Measurements from ENCODE around the gene KCNAB1. TPM values are rescaled to one million over a fixed set of nuclear protein-coding genes. Genes with fewer than 3 reads are reported as not detected.
"Not testable (repeated sequence)": the region's sequence is repeated elsewhere in the genome, so short reads cannot be mapped to it uniquely, and the experiment has no call there.

The KCNAB1 gene
- total and polyA plus RNA-seq, 4 experiments from 2014 or later, result 0.40 to 0.58 TPM; not detected in 2

- H3K36me3 Mint-ChIP-seq; H3K27ac Mint-ChIP-seq; H3K4me3 Mint-ChIP-seq; H3K27ac ChIP-seq (ENCODE audit: low read depth, low read length); H3K4me1 ChIP-seq (ENCODE audit: insufficient read depth, low read length); H3K9me3 ChIP-seq (ENCODE audit: control insufficient read depth in 1 of 2, low read length in 2 of 2); H3K9me3 Mint-ChIP-seq; H3K27me3 ChIP-seq (ENCODE audit: insufficient read depth, low read length); H3K4me3 ChIP-seq (ENCODE audit: low read length in 2 of 2); DNase-seq; H3K36me3 ChIP-seq (ENCODE audit: insufficient read depth, low read length); intact Hi-C loops (cut with micrococcal nuclease); POLR2A ChIA-PET (ENCODE audit: partially characterized antibody); H3K4me1 Mint-ChIP-seq: not testable (repeated sequence)
- CTCF ChIA-PET (ENCODE audit: partially characterized antibody), result interaction anchor here (1.6 kb wide), 1 partner anchor 14 kb away, joined by 3 read pairs; no protein-coding TSS in a partner anchor
- H3K27me3 Mint-ChIP-seq, result peaks cover 12 to 16% of the 10 kb centered on the region in 2 donors
Measured at GRCh38 chr3:156231221-156231620, 110.8 kb downstream of the KCNAB1 start.

DNA sequence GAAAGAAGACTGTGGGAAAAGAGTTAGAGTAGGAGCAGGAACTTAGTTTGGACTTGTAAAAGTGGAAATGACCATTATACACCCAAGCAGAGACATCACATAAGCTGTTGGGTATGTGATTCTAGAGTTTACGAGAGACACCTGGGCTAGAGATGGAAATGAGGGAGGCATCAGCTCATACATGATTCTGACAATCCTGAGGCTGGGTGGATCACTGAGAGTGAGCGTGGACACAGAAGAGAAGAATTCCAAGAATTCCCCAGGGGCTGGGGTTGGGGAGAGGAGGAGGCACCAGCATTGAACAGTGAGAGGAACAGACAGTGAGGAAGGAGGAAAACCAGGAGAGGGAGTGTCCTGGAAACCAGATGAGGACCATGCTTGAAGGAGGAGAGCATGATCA lies 113.5 kb downstream of the KCNAB1 start:
- H3K27ac Mint-ChIP-seq, result no peak overlapping the region
- POLR2A ChIA-PET (ENCODE audit: partially characterized antibody), result no interaction called here
- CTCF ChIA-PET (ENCODE audit: partially characterized antibody), result no interaction called here
- Histone ChIP-seq H3K27ac (ENCODE audit: low read depth, low read length) (no peak overlapping the region), H3K4me1 (ENCODE audit: insufficient read depth, low read length) (no peaks in the 10 kb centered on the region), H3K4me3 (ENCODE audit: low read length in 2 of 2) (no peak overlapping the region), H3K9me3 (ENCODE audit: control insufficient read depth in 1 of 2, low read length in 2 of 2) (no peaks in the 10 kb centered on the region), H3K27me3 (ENCODE audit: insufficient read depth, low read length) (no peaks in the 10 kb centered on the region), H3K36me3 (ENCODE audit: insufficient read depth, low read length) (no peaks in the 10 kb centered on the region)
- H3K4me3 Mint-ChIP-seq, result no peak overlapping the region
- H3K36me3 Mint-ChIP-seq, result no peaks in the 10 kb centered on the region
- peaks cover 17 to 19% of the 10 kb centered on the region in 2 donors for H3K27me3 Mint-ChIP-seq
- no peaks in the 10 kb centered on the region for H3K4me1 Mint-ChIP-seq
- peaks cover 0 to 2% (median 0%) of the 10 kb centered on the region in 8 donors for H3K9me3 Mint-ChIP-seq
- no peak for DNase-seq
- intact Hi-C loops (cut with micrococcal nuclease), result no loop called here

DNA sequence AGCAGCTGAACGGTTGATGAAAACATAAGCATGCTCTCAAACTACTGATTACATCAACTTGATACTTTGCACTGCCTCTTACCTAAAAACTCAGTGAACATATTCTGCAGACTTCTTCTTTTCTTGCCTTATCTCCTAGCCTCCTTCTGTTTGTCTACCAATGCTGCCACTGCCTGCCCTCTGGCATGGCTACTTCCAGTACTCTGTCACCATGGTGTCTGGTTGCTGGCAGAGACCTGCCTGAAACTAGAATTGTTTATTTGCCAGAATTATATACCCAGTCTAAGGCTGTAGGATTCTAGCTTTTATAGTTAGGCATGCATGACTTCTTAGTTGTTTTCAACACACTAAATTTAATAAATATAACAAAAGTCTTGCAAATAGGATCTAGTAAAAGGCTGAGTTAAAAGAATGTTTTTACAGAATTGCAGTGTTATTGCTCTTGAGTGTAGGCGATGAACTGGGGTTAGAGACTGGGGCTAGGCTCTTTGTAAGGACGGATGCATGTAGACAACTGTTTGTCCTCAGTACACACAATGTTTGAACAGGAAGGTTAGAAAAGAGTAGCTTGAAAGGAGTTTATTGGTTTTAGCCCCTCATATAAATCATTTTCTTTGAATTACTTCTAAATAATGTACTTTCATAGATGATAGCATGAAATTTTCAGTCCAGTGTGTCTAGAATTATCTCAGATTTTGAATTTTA lies 116.3 kb downstream of the KCNAB1 start:
- Histone ChIP-seq H3K36me3 (ENCODE audit: insufficient read depth, low read length) (no peaks in the 10 kb centered on the region), H3K9me3 (ENCODE audit: control insufficient read depth in 1 of 2, low read length in 2 of 2) (no peaks in the 10 kb centered on the region), H3K27me3 (ENCODE audit: insufficient read depth, low read length) (no peaks in the 10 kb centered on the region), H3K27ac (ENCODE audit: low read depth, low read length) (no peak overlapping the region), H3K4me1 (ENCODE audit: insufficient read depth, low read length) (no peaks in the 10 kb centered on the region), H3K4me3 (ENCODE audit: low read length in 2 of 2) (no peak overlapping the region)
- Mint-ChIP-seq H3K27ac (no peak overlapping the region), H3K4me3 (no peak overlapping the region), H3K27me3 (peaks cover 13 to 18% of the 10 kb centered on the region in 2 donors), H3K4me1 (no peaks in the 10 kb centered on the region), H3K9me3 (peaks cover 0 to 2% (median 0%) of the 10 kb centered on the region in 8 donors), H3K36me3 (no peaks in the 10 kb centered on the region)
- ChIA-PET POLR2A (ENCODE audit: partially characterized antibody) (no interaction called here), CTCF (ENCODE audit: partially characterized antibody) (no interaction called here)
- intact Hi-C loops (cut with micrococcal nuclease), result no loop called here
- DNase-seq, result no peak

- CTCF ChIA-PET (ENCODE audit: partially characterized antibody), result interaction anchor here (1.3 kb wide), 1 partner anchor 88 kb away, joined by 3 read pairs; no protein-coding TSS in a partner anchor
- Mint-ChIP-seq H3K36me3 (no peaks in the 10 kb centered on the region), H3K9me3 (no peaks in the 10 kb centered on the region), H3K27me3 (peaks cover 7 to 14% of the 10 kb centered on the region in 2 donors), H3K4me1 (no peaks in the 10 kb centered on the region), H3K27ac (no peak overlapping the region), H3K4me3 (no peak overlapping the region)
- intact Hi-C loops (cut with micrococcal nuclease), result no loop called here
- Histone ChIP-seq H3K27me3 (ENCODE audit: insufficient read depth, low read length) (no peaks in the 10 kb centered on the region), H3K36me3 (ENCODE audit: insufficient read depth, low read length) (no peaks in the 10 kb centered on the region), H3K27ac (ENCODE audit: low read depth, low read length) (no peak overlapping the region), H3K9me3 (ENCODE audit: control insufficient read depth in 1 of 2, low read length in 2 of 2) (no peaks in the 10 kb centered on the region), H3K4me3 (ENCODE audit: low read length in 2 of 2) (no peak overlapping the region), H3K4me1 (ENCODE audit: insufficient read depth, low read length) (no peaks in the 10 kb centered on the region)
- POLR2A ChIA-PET (ENCODE audit: partially characterized antibody), result no interaction called here
- no peak for DNase-seq
Measured at GRCh38 chr3:156240642-156241041, 120.3 kb downstream of the KCNAB1 start.

- no peaks in the 10 kb centered on the region for H3K36me3 ChIP-seq (ENCODE audit: insufficient read depth, low read length)
- Mint-ChIP-seq H3K4me1 (no peaks in the 10 kb centered on the region), H3K4me3 (no peak overlapping the region), H3K9me3 (no peaks in the 10 kb centered on the region), H3K36me3 (no peaks in the 10 kb centered on the region), H3K27me3 (peaks cover 13 to 23% of the 10 kb centered on the region in 2 donors), H3K27ac (no peak overlapping the region)
- H3K4me3 ChIP-seq (ENCODE audit: low read length in 2 of 2), result no peak overlapping the region
- no peaks in the 10 kb centered on the region for H3K9me3 ChIP-seq (ENCODE audit: control insufficient read depth in 1 of 2, low read length in 2 of 2)
- DNase-seq, result no peak
- no peaks in the 10 kb centered on the region for H3K27me3 ChIP-seq (ENCODE audit: insufficient read depth, low read length)
- H3K4me1 ChIP-seq (ENCODE audit: insufficient read depth, low read length), result no peaks in the 10 kb centered on the region
- CTCF ChIA-PET (ENCODE audit: partially characterized antibody), result no interaction called here
- POLR2A ChIA-PET (ENCODE audit: partially characterized antibody), result no interaction called here
- H3K27ac ChIP-seq (ENCODE audit: low read depth, low read length), result no peak overlapping the region
- intact Hi-C loops (cut with micrococcal nuclease), result no loop called here
Measured at GRCh38 chr3:156246961-156247725, 126.8 kb downstream of the KCNAB1 start.

- H3K4me3 Mint-ChIP-seq, result no peak overlapping the region
- H3K27me3 Mint-ChIP-seq, result peaks cover 7 to 23% of the 10 kb centered on the region in 2 donors
- Histone ChIP-seq H3K9me3 (ENCODE audit: control insufficient read depth in 1 of 2, low read length in 2 of 2) (no peaks in the 10 kb centered on the region), H3K27me3 (ENCODE audit: insufficient read depth, low read length) (no peaks in the 10 kb centered on the region), H3K4me3 (ENCODE audit: low read length in 2 of 2) (no peak overlapping the region), H3K27ac (ENCODE audit: low read depth, low read length) (no peak overlapping the region), H3K4me1 (ENCODE audit: insufficient read depth, low read length) (no peaks in the 10 kb centered on the region), H3K36me3 (ENCODE audit: insufficient read depth, low read length) (no peaks in the 10 kb centered on the region)
- no peak for DNase-seq
- H3K36me3 Mint-ChIP-seq, result no peaks in the 10 kb centered on the region
- intact Hi-C loops (cut with micrococcal nuclease), result no loop called here
- CTCF ChIA-PET (ENCODE audit: partially characterized antibody), result interaction anchor here (0.7 to 1.4 kb wide), 2 partner anchors 15 to 261 kb away, joined by 3 to 4 read pairs; no protein-coding TSS in a partner anchor
- no peaks in the 10 kb centered on the region for H3K4me1 Mint-ChIP-seq
- H3K27ac Mint-ChIP-seq, result no peak overlapping the region
- H3K9me3 Mint-ChIP-seq, result no peaks in the 10 kb centered on the region
- POLR2A ChIA-PET (ENCODE audit: partially characterized antibody), result no interaction called here
Measured at GRCh38 chr3:156250550-156250949, 130.2 kb downstream of the KCNAB1 start.

GRCh38 chr3:156251424-156251823 lies 131.0 kb downstream of the KCNAB1 start:
- ChIA-PET CTCF (ENCODE audit: partially characterized antibody) (no interaction called here), POLR2A (ENCODE audit: partially characterized antibody) (no interaction called here)
- Histone ChIP-seq H3K4me1 (ENCODE audit: insufficient read depth, low read length) (no peaks in the 10 kb centered on the region), H3K27ac (ENCODE audit: low read depth, low read length) (no peak overlapping the region), H3K36me3 (ENCODE audit: insufficient read depth, low read length) (no peaks in the 10 kb centered on the region), H3K27me3 (ENCODE audit: insufficient read depth, low read length) (no peaks in the 10 kb centered on the region), H3K9me3 (ENCODE audit: control insufficient read depth in 1 of 2, low read length in 2 of 2) (no peaks in the 10 kb centered on the region), H3K4me3 (ENCODE audit: low read length in 2 of 2) (no peak overlapping the region)
- peaks cover 7 to 22% of the 10 kb centered on the region in 2 donors for H3K27me3 Mint-ChIP-seq
- no peaks in the 10 kb centered on the region for H3K9me3 Mint-ChIP-seq
- intact Hi-C loops (cut with micrococcal nuclease), result no loop called here
- H3K4me3 Mint-ChIP-seq, result no peak overlapping the region
- no peaks in the 10 kb centered on the region for H3K4me1 Mint-ChIP-seq
- no peak for DNase-seq
- no peak overlapping the region for H3K27ac Mint-ChIP-seq
- no peaks in the 10 kb centered on the region for H3K36me3 Mint-ChIP-seq

Measured in CD4-positive, alpha-beta memory T cell (primary cell).